H9 (cell line): ENCODE data around the gene PLA2R1. TPM values are rescaled to one million over a fixed set of nuclear protein-coding genes. Genes with fewer than 3 reads are reported as not detected.

ENCODE experiments used
- DNase-seq: peaks from one replicate; pipeline ENCODE4 v3.0.0-alpha.2; 2017
- H2AFZ ChIP-seq: one replicate; pipeline ENCODE4 v1.6.1; 2013; ENCODE audit warnings: mild to moderate bottlenecking, low read length, control low read depth, moderate library complexity
- H2AK5ac ChIP-seq: 2 replicates; pipeline ENCODE4 v1.6.1; 2013; ENCODE audit warnings: low read length, control low read depth, mixed read lengths; ENCODE audit not compliant: insufficient read length
- H2BK120ac ChIP-seq: one replicate; pipeline ENCODE4 v1.6.1; 2013; ENCODE audit warnings: low read depth, mild to moderate bottlenecking, low read length, control low read depth, inconsistent platforms; ENCODE audit not compliant: poor library complexity, severe bottlenecking
- H2BK12ac ChIP-seq: 2 replicates; pipeline ENCODE4 v1.6.1; 2013; ENCODE audit warnings: low read length, control low read depth, mixed read lengths, low read depth; ENCODE audit not compliant: insufficient read length
- H2BK15ac ChIP-seq: 2 replicates; pipeline ENCODE4 v1.6.1; 2013; ENCODE audit warnings: low read depth, low read length, control low read depth
- H2BK20ac ChIP-seq: one replicate; pipeline ENCODE4 v1.6.1; 2013; ENCODE audit warnings: low read depth, mild to moderate bottlenecking, low read length, control low read depth, inconsistent platforms; ENCODE audit not compliant: poor library complexity, severe bottlenecking
- H2BK5ac ChIP-seq: 2 replicates; pipeline ENCODE4 v1.6.1; 2013; ENCODE audit warnings: low read length, control low read depth, mixed read lengths; ENCODE audit not compliant: insufficient read length
- H3K14ac ChIP-seq: 2 replicates; pipeline ENCODE4 v1.6.1; 2013; ENCODE audit warnings: low read length, control low read depth; ENCODE audit not compliant: insufficient read depth
- H3K18ac ChIP-seq: 2 replicates; pipeline ENCODE4 v1.6.1; 2013; ENCODE audit warnings: low read depth, mild to moderate bottlenecking, mixed read lengths, low read length, control low read depth; ENCODE audit not compliant: insufficient read length
- H3K23ac ChIP-seq: 2 replicates; pipeline ENCODE4 v1.6.1; 2013; ENCODE audit warnings: low read length, control low read depth, mixed read lengths, low read depth; ENCODE audit not compliant: insufficient read length
- H3K23me2 ChIP-seq: 2 replicates; pipeline ENCODE4 v1.6.1; 2013; ENCODE audit warnings: low read depth, mild to moderate bottlenecking, mixed read lengths, low read length, control low read depth; ENCODE audit not compliant: insufficient read length, poor library complexity, severe bottlenecking
- H3K27ac ChIP-seq: 2 replicates; pipeline ENCODE4 v1.5.1; 2013; ENCODE audit warnings: low read length, control low read depth, mixed read lengths, low read depth; ENCODE audit not compliant: insufficient read length
- H3K27me3 ChIP-seq: 2 replicates; pipeline ENCODE4 v1.6.1; 2013; ENCODE audit warnings: low read length, control low read depth, inconsistent platforms; ENCODE audit not compliant: insufficient read depth
- H3K4ac ChIP-seq: 2 replicates; pipeline ENCODE4 v1.6.1; 2013; ENCODE audit warnings: low read depth, mild to moderate bottlenecking, control low read depth, inconsistent platforms, low read length, moderate library complexity
- H3K4me1 ChIP-seq: 2 replicates; pipeline ENCODE4 v1.6.1; 2013; ENCODE audit warnings: low read length, control low read depth, inconsistent platforms; ENCODE audit not compliant: insufficient read depth
- H3K4me2 ChIP-seq: 2 replicates; pipeline ENCODE4 v1.6.1; 2013; ENCODE audit warnings: low read length, control low read depth, mixed read lengths; ENCODE audit not compliant: insufficient read length, insufficient read depth
- H3K56ac ChIP-seq: 2 replicates; pipeline ENCODE4 v1.6.1; 2013; ENCODE audit warnings: low read depth, mild to moderate bottlenecking, mixed read lengths, low read length, control low read depth; ENCODE audit not compliant: insufficient read length
- H3K79me1 ChIP-seq: 2 replicates; pipeline ENCODE4 v1.6.1; 2013; ENCODE audit warnings: low read depth, mild to moderate bottlenecking, moderate library complexity, low read length, control low read depth, inconsistent platforms; ENCODE audit not compliant: insufficient read depth, poor library complexity, severe bottlenecking
- H3K79me2 ChIP-seq: 2 replicates; pipeline ENCODE4 v1.6.1; 2013; ENCODE audit warnings: low read length, control low read depth, inconsistent platforms; ENCODE audit not compliant: insufficient read depth
- H3K9ac ChIP-seq: 2 replicates; pipeline ENCODE4 v1.6.1; 2013; ENCODE audit warnings: low read length, control low read depth, mixed read lengths; ENCODE audit not compliant: insufficient read length; ENCODE audit errors: extremely low read depth
- H3K9me3 ChIP-seq: one replicate; pipeline ENCODE4 v1.6.1; 2013; ENCODE audit warnings: low read depth, low read length, inconsistent platforms; ENCODE audit not compliant: control insufficient read depth
- H3T11ph ChIP-seq: one replicate; pipeline ENCODE4 v1.6.1; 2013; ENCODE audit warnings: mild to moderate bottlenecking, low read length, control low read depth, inconsistent platforms
- H4K20me1 ChIP-seq: one replicate; pipeline ENCODE4 v1.6.1; 2013; ENCODE audit not compliant: control insufficient read depth, insufficient read length, insufficient read depth
- H4K5ac ChIP-seq: 2 replicates; pipeline ENCODE4 v1.6.1; 2013; ENCODE audit warnings: low read depth, mild to moderate bottlenecking, mixed read lengths, low read length, control low read depth; ENCODE audit not compliant: insufficient read length
- H4K8ac ChIP-seq: replicated peaks from 2 replicates; pipeline ENCODE4 v1.6.1; 2013; ENCODE audit warnings: low read length, control low read depth, mixed read lengths, low read depth; ENCODE audit not compliant: insufficient read length
- H4K91ac ChIP-seq: 2 replicates; pipeline ENCODE4 v1.6.1; 2013; ENCODE audit warnings: low read depth, mild to moderate bottlenecking, moderate library complexity, mixed read lengths, low read length, control low read depth; ENCODE audit not compliant: insufficient read length
- H3K27ac Mint-ChIP-seq, 3 experiments: 2 replicates in 2 of 3; 3 replicates in 1 of 3; pipeline ENCODE4 v1.8.0; 2020 to 2021; ENCODE audit warnings: mixed read lengths in 3 of 3, mild to moderate bottlenecking in 1 of 3, moderate library complexity in 1 of 3
- H3K27me3 Mint-ChIP-seq: 2 replicates; pipeline ENCODE4 v1.8.0; 2021; ENCODE audit warnings: low read depth, mild to moderate bottlenecking, moderate library complexity, mixed read lengths
- H3K36me3 Mint-ChIP-seq, 3 experiments: 2 replicates in 2 of 3; 3 replicates in 1 of 3; pipeline ENCODE4 v1.8.0; 2020 to 2021; ENCODE audit warnings: low read depth in 3 of 3, mixed read lengths in 3 of 3; ENCODE audit not compliant: insufficient read depth in 1 of 3
- H3K4me1 Mint-ChIP-seq, 2 experiments: 2 replicates each; pipeline ENCODE4 v1.8.0; 2020; ENCODE audit warnings: mixed read lengths in 2 of 2
- H3K4me3 Mint-ChIP-seq, 2 experiments: 2 replicates in 1 of 2; 3 replicates in 1 of 2; pipeline ENCODE4 v1.8.0; 2020 to 2021; ENCODE audit warnings: mild to moderate bottlenecking in 2 of 2, mixed read lengths in 2 of 2, moderate library complexity in 1 of 2
- H3K9me3 Mint-ChIP-seq, 2 experiments: 2 replicates in 1 of 2; 3 replicates in 1 of 2; pipeline ENCODE4 v1.8.0; 2020; ENCODE audit warnings: mild to moderate bottlenecking in 2 of 2, mixed read lengths in 2 of 2, moderate library complexity in 1 of 2
- WGBS: extraction: QIAGEN DNeasy Blood & Tissue Kit; methylation state at CpG from one replicate; pipeline ENCODE4 v1.1.7; 2013; ENCODE audit warnings: missing lambda C conversion rate, low lambda C conversion rate, mixed read lengths; ENCODE audit not compliant: insufficient read length; ENCODE audit errors: extremely low coverage; 5-methylcytosine and 5-hydroxymethylcytosine counted together
- total RNA-seq: library from RNA; stranded (reverse); gene quantifications from 2 replicates; pipeline ENCODE4 v1.2.1, GENCODE V29; 2021
- TF ChIP-seq, protein P1 (sequence below): fragments of 200-600 bp; sonication (generic); conservative IDR thresholded peaks from 3 replicates; pipeline ENCODE4 v1.8.0; 2021; ENCODE audit warnings: antibody characterized with exemption, mild to moderate bottlenecking

The PLA2R1 gene
- total RNA-seq, 1 experiment from 2014 or later = 0.83 TPM

- Histone ChIP-seq H2AFZ (no peak overlapping the region), H4K8ac (no peak overlapping the region)
Measured at GRCh38 chr2:160063271-160063670, 856 bp upstream of the PLA2R1 start.

More at GRCh38 chr2:160063271-160063670, 856 bp upstream of the PLA2R1 start:
- Mint-ChIP-seq H3K9me3 (peaks cover 15 to 16% of the 10 kb centered on the region in 2 experiments), H3K4me1 (peaks cover 9 to 11% of the 10 kb centered on the region in 2 experiments), H3K27ac (no peak overlapping the region), H3K27me3 (peaks cover 54% of the 10 kb centered on the region), H3K4me3 (peak overlapping the region; percentile 80 to 90), H3K36me3 (peaks cover 9 to 29% (median 16%) of the 10 kb centered on the region in 3 experiments)
- H3K9ac ChIP-seq = no peak overlapping the region
- H3K79me1 ChIP-seq = no peaks in the 10 kb centered on the region
- H2BK5ac ChIP-seq = no peak overlapping the region
- H2BK20ac ChIP-seq = no peak overlapping the region
- H3K14ac ChIP-seq = no peak overlapping the region
- no peak overlapping the region for H3K56ac ChIP-seq
- H2BK120ac ChIP-seq = no peak overlapping the region
- no peak overlapping the region for H3K23ac ChIP-seq
- H3K4me1 ChIP-seq = no peaks in the 10 kb centered on the region; the same call in 1 of the 2 replicates
- H3K23me2 ChIP-seq = peaks cover 14% of the 10 kb centered on the region
- H4K5ac ChIP-seq = no peak overlapping the region
- no peak overlapping the region for H4K91ac ChIP-seq
- H3K27ac ChIP-seq = no peak overlapping the region
- H3K9me3 ChIP-seq = no peaks in the 10 kb centered on the region
- no peaks in the 10 kb centered on the region; the same call in 1 of the 2 replicates for H3K27me3 ChIP-seq
- no peak overlapping the region for H2BK12ac ChIP-seq
- no peak overlapping the region for H2AK5ac ChIP-seq
- no peak overlapping the region for H3K4ac ChIP-seq
- peak; percentile 30 for DNase-seq
- no peaks in the 10 kb centered on the region for H3K79me2 ChIP-seq
- WGBS = no CpG with 5 or more reads among the region's 5 CpGs
- H4K20me1 ChIP-seq = no peaks in the 10 kb centered on the region
- TF ChIP-seq, protein P1, sequence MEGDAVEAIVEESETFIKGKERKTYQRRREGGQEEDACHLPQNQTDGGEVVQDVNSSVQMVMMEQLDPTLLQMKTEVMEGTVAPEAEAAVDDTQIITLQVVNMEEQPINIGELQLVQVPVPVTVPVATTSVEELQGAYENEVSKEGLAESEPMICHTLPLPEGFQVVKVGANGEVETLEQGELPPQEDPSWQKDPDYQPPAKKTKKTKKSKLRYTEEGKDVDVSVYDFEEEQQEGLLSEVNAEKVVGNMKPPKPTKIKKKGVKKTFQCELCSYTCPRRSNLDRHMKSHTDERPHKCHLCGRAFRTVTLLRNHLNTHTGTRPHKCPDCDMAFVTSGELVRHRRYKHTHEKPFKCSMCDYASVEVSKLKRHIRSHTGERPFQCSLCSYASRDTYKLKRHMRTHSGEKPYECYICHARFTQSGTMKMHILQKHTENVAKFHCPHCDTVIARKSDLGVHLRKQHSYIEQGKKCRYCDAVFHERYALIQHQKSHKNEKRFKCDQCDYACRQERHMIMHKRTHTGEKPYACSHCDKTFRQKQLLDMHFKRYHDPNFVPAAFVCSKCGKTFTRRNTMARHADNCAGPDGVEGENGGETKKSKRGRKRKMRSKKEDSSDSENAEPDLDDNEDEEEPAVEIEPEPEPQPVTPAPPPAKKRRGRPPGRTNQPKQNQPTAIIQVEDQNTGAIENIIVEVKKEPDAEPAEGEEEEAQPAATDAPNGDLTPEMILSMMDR = no peak
- H3T11ph ChIP-seq = no peak overlapping the region
- H3K18ac ChIP-seq = peak overlapping the region; percentile 30
- H3K4me2 ChIP-seq = peak overlapping the region; percentile 83
- H2BK15ac ChIP-seq = no peak overlapping the region
